Measurements from ENCODE around the gene PCSK5. TPM values are rescaled to one million over a fixed set of nuclear protein-coding genes. Genes with fewer than 3 reads are reported as not detected.

PCSK5 gene
- total RNA-seq, 1 experiment from 2014 or later, result 6.9 TPM

- TF ChIP-seq CTCF (IDR thresholded peaks at IDR 0.05 in 2 of 3, conservative IDR thresholded peaks at IDR 0.05 in 1 of 3; ENCODE audit: borderline replicate concordance in 1 of 3, insufficient read depth in 1 of 3, low read depth in 2 of 3, low read length in 2 of 3) (no peak), ZNF274 (IDR thresholded peaks at IDR 0.05; ENCODE audit: low read depth, low read length) (no peak), RAD21 (IDR thresholded peaks at IDR 0.05; ENCODE audit: low read depth) (no peak)
Observed at GRCh38 chr9:76336027-76336426, 445.6 kb downstream of the PCSK5 start (continued).

GRCh38 chr9:76338418-76338817 lies 447.9 kb downstream of the PCSK5 start:
- no peak for ATAC-seq
- H3K9me2 ChIP-seq (ENCODE audit: insufficient read depth), result no peaks in the 10 kb centered on the region
- no peak overlapping the region for H2AFZ ChIP-seq (ENCODE audit: low read depth, low read length, poor library complexity, severe bottlenecking)

More at GRCh38 chr9:76338418-76338817, 447.9 kb downstream of the PCSK5 start:
- TF ChIP-seq CTCF (IDR thresholded peaks at IDR 0.05 in 2 of 3, conservative IDR thresholded peaks at IDR 0.05 in 1 of 3; ENCODE audit: borderline replicate concordance in 1 of 3, insufficient read depth in 1 of 3, low read depth in 2 of 3, low read length in 2 of 3) (no peak), MAX (IDR thresholded peaks at IDR 0.05) (no peak), TCF7L2 (IDR thresholded peaks at IDR 0.05; ENCODE audit: borderline replicate concordance, extremely low read depth, insufficient read depth, insufficient read length) (no peak), EZH2phosphoT487 (IDR thresholded peaks at IDR 0.05; ENCODE audit: borderline replicate concordance) (no peak), EZH2 (IDR thresholded peaks at IDR 0.05) (no peak), ZBTB33 (IDR thresholded peaks at IDR 0.05; ENCODE audit: extremely low read depth, insufficient replicate concordance, low read length) (no peak), ATF3 (IDR thresholded peaks at IDR 0.05) (no peak), REST (IDR thresholded peaks at IDR 0.05; ENCODE audit: low read depth) (no peak), ELF1 (IDR thresholded peaks at IDR 0.05; ENCODE audit: borderline replicate concordance, low read depth) (no peak), ZNF274 (IDR thresholded peaks at IDR 0.05; ENCODE audit: low read depth, low read length) (no peak), FOSL1 (IDR thresholded peaks at IDR 0.05; ENCODE audit: low read depth) (no peak), ZFX (IDR thresholded peaks at IDR 0.05) (no peak)
- Histone ChIP-seq H3K4me1 (ENCODE audit: control insufficient read depth in 1 of 2, insufficient read depth in 2 of 2, low read length in 2 of 2) (no peaks in the 10 kb centered on the region), H3K4me3 (replicated peaks in 1 of 2; ENCODE audit: low read depth in 1 of 2, low read length in 2 of 2) (no peak overlapping the region), H3K79me2 (ENCODE audit: insufficient read depth, low read length) (no peaks in the 10 kb centered on the region), H3K9me3 (ENCODE audit: control insufficient read depth in 1 of 2, insufficient read depth in 1 of 2, low read depth in 1 of 2, low read length in 2 of 2) (no peaks in the 10 kb centered on the region), H3K27me3 (ENCODE audit: insufficient read depth, low read length) (no peaks in the 10 kb centered on the region), H3K4me2 (ENCODE audit: low read length) (no peak overlapping the region), H4K20me1 (ENCODE audit: insufficient read depth) (no peaks in the 10 kb centered on the region), H3K9ac (ENCODE audit: low read length) (no peak overlapping the region), H3K27ac (ENCODE audit: low read depth, low read length) (no peak overlapping the region), H3K36me3 (ENCODE audit: control insufficient read depth in 1 of 2, insufficient read depth in 2 of 2, low read length in 2 of 2) (no peaks in the 10 kb centered on the region)
- ChIA-PET POLR2A (no interaction called here), CTCF (no interaction called here), RAD21 (ENCODE audit: low non-redundant PET in 1 of 2, low total read pairs in 2 of 2, uncharacterized antibody in 2 of 2, unreplicated experiment in 2 of 2) (no interaction called here)
- no peak for DNase-seq (ENCODE audit: low read depth, low spot score)
- BruUV-seq (replicated peaks), result no TSS peak
- intact Hi-C loops (cut with micrococcal nuclease), result no loop called here
